ENCODE data around the gene XKR7. TPM values are rescaled to one million over a fixed set of nuclear protein-coding genes. Genes with fewer than 3 reads are reported as not detected.
"Not testable (repeated sequence)": the region's sequence is repeated elsewhere in the genome, so short reads cannot be mapped to it uniquely, and the experiment has no call there.

Gene XKR7
- total RNA-seq, 1 donor from 2014 or later: 0.17 TPM

DNA sequence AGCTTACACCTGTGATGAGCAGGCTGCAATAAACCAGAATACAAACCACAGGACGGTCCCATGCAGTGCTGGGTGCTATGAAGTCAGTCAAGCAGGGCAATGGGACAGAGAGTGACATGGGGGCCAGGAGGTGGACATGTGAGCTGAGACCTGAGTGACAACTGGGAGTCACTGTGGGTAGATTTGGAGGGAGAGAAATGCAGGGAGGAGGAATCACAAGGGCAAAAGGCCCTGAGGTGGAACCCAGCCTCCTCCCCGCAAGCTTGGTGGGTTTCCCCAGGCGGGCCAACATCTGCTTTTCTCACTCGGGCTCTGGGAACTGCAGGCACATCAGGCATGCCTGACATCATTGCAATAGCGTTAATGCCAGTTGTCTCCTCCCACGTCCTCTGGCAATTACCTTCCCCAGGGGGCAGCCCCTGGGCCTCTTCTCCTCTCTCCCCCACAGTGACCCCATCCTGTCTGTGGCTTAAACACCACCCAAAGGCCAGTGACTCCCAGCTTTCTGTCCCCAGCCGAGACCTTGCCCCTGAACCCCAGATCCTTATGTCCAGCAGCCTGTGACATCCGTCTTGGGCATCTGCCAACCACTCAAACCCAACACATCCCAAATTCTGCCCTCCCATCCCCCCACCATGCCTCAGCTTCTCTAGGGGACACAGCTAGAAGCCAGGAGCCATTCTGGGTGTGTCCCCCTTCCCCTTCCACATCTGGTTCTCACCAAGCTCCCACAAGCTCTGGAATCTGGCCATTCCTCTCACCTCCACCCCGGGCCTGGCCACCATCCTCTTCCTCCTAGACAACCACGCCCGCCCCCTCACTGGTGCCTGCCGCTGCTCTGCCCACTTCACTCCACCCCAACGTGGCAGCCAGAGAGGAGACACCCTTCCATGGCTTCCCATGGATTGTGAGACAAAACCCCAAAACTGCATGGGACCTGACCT lies 44.3 kb upstream of the XKR7 start:
- DNase-seq (ENCODE audit: low read depth): no peak
- TF ChIP-seq, protein P1, sequence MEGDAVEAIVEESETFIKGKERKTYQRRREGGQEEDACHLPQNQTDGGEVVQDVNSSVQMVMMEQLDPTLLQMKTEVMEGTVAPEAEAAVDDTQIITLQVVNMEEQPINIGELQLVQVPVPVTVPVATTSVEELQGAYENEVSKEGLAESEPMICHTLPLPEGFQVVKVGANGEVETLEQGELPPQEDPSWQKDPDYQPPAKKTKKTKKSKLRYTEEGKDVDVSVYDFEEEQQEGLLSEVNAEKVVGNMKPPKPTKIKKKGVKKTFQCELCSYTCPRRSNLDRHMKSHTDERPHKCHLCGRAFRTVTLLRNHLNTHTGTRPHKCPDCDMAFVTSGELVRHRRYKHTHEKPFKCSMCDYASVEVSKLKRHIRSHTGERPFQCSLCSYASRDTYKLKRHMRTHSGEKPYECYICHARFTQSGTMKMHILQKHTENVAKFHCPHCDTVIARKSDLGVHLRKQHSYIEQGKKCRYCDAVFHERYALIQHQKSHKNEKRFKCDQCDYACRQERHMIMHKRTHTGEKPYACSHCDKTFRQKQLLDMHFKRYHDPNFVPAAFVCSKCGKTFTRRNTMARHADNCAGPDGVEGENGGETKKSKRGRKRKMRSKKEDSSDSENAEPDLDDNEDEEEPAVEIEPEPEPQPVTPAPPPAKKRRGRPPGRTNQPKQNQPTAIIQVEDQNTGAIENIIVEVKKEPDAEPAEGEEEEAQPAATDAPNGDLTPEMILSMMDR (conservative IDR thresholded peaks at IDR 0.05; ENCODE audit: low read depth, low read length): no peak

DNA sequence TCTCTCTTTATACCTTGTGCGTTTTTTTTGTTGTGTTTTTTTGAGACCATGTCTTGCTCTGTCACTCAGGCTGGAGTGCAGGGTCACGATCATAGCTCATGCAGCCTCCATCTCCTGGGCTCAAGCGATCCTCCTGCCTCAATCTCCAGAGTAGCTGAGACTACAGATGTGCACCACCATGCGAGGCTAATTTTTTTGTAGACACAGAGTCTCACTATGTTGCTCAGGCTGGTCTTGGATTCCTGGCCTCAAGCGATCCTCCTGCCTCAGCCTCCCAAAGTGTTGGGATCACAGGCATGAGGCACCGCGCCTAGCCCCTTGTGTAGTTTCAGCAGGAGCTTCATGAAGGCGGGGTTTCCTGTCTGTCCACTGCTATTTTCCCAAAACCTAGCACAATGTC lies 43.4 kb upstream of the XKR7 start:
- TF ChIP-seq, protein P1 (conservative IDR thresholded peaks at IDR 0.05; ENCODE audit: low read depth, low read length): no peak
- no peak for DNase-seq (ENCODE audit: low read depth)
- no peak overlapping the region for H3K4me3 ChIP-seq (ENCODE audit: low read depth, low read length)

More for the DNA sequence above, 44.3 kb upstream of the XKR7 start:
- no peak overlapping the region for H3K4me3 ChIP-seq (ENCODE audit: low read depth, low read length)

DNA sequence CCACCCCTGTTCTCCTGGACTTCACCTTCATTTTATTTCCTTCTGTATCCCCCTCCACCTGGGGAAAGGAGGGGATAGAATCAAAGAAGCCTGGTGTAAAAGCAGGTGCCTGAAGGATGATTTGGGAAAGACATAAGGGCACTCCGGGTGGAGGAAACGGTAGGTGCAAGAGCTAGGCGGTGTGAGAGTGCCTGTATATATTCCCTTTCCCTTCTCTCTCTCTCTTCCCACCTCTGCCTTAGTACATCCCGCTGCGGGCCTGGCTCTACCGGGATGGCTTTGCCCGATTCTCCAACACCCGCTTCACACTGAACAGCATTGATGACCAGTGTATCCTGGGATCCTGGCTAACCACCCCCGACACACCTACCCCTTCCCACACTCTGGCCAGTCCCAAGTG lies 42.3 kb upstream of the XKR7 start:
- no peak for DNase-seq (ENCODE audit: low read depth)
- TF ChIP-seq, protein P1 (conservative IDR thresholded peaks at IDR 0.05; ENCODE audit: low read depth, low read length): no peak
- no peak overlapping the region for H3K4me3 ChIP-seq (ENCODE audit: low read depth, low read length)

DNA sequence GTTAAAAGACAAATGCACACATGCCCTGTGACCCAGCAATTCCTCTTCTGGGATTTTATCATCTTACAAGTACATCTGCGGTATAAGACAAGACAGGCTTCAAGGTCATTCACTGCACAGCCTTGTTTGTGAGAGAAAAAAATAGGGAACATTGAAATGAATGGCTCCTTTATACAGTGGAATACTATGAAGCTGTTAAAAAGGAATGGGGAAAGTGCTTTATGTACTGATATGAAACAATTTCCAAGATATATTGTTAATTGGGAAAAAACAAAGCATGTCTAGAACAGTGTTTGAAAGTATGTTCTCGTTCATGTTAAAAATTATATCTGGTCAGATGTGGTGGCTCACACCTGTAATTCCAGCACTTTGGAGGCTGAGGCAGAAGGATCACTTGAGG lies 41.5 kb upstream of the XKR7 start:
- H3K4me3 ChIP-seq (ENCODE audit: low read depth, low read length): no peak overlapping the region
- no peak for DNase-seq (ENCODE audit: low read depth)
- TF ChIP-seq, protein P1 (conservative IDR thresholded peaks at IDR 0.05; ENCODE audit: low read depth, low read length): no peak

DNA sequence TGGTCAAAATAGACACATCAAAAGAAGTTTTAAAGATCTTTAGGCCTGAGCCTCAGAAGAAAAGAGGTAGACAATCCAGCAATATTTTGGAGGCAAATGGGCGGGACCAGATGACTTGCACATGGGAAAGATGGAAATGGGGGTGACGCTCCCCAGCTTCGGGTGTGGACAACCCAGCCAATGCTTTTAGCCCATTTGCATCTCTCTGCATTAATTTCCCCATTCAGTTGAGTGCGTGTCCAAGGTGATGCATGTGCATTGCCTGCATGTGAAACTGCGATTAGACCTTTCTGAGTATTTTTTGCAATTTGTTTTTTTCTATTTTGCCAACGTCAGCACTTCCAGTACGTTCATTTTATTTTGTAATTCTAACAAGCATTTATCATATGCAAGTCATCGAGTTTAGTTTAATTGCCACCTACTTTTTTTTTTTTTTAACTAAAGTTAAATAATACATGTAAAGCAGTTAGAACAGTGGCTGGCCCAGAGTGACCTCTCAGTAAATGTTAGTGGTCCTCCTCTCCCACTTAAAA lies 40.3 kb upstream of the XKR7 start:
- H3K4me3 ChIP-seq (ENCODE audit: low read depth, low read length): no peak overlapping the region
- DNase-seq (ENCODE audit: low read depth): no peak
- TF ChIP-seq, protein P1 (conservative IDR thresholded peaks at IDR 0.05; ENCODE audit: low read depth, low read length): no peak

DNA sequence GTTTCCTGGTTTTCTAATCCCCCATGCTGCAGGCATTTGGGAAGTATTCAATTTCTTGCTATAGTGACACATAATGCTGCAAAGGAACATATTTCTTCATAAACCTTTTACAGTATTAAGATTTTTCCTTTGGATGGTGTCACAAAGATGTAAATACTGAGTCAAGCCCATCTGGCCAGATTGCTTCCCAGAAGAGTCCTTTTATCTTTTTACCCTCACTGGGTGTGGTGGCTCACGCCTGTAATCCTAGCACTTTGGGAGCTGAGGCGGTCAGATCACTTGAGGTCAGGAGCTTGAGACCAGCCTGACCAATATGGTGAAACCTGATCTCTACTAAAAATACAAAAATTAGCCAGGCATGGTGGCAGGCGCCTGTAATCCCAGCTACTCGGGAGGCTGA lies 38.3 kb upstream of the XKR7 start:
- not testable (repeated sequence) for H3K4me3 ChIP-seq (ENCODE audit: low read depth, low read length); DNase-seq (ENCODE audit: low read depth)

DNA sequence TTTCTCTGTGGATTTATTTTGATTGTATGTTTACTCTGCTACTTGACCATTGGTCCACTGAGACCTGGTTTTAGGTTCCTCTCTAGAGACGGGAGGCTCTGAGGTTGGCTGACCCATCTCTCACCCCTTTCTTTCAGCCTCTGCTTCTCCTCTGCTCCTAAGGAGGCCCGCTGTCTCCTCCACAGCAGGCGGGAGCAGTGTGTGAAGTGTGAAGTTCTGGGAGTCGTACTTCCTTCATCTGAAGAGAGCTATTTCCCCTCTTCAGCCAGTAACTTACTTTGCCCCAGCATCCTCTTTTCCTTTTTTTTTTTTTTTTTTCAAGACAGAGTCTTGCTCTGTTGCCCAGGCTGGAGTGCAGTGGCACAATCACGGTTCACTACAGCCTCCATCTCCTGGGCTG lies 37.2 kb upstream of the XKR7 start:
- TF ChIP-seq, protein P1 (conservative IDR thresholded peaks at IDR 0.05; ENCODE audit: low read depth, low read length): no peak

More for the DNA sequence above, 37.2 kb upstream of the XKR7 start:
- no peak for DNase-seq (ENCODE audit: low read depth)
- H3K4me3 ChIP-seq (ENCODE audit: low read depth, low read length): no peak overlapping the region

All from epithelial cell of proximal tubule (primary cell).